Adrenal gland (tissue), 12 donors: ENCODE measurements around the gene COL15A1. TPM values are rescaled to one million over a fixed set of nuclear protein-coding genes. Genes with fewer than 3 reads are reported as not detected.

Source experiments
- DNase-seq, 7 donors: peaks; one replicate each; pipeline ENCODE4 v3.0.0-alpha.2; 2019 to 2020
- H3K27ac ChIP-seq, 5 donors: fragments of 200-600 bp; sonication (generic) in 4 of 5; 1 replicate in 3 of 5; 2 replicates in 2 of 5; pipeline versions ENCODE4 v1.5.1 to v1.8.0; 2016 to 2020; ENCODE audit warnings: mild to moderate bottlenecking in 1 of 5
- H3K27me3 ChIP-seq: fragments of 200-600 bp; 2 replicates; pipeline ENCODE4 v1.8.0; 2021
- H3K36me3 ChIP-seq, 2 donors: fragments of 200-600 bp; replicated peaks in 1 of 2; 1 replicate in 1 of 2; 2 replicates in 1 of 2; pipeline versions ENCODE4 v1.5.1 to v1.8.0; 2018 to 2022
- H3K4me1 ChIP-seq, 2 donors: fragments of 200-600 bp; replicated peaks in 1 of 2; 1 replicate in 1 of 2; 2 replicates in 1 of 2; pipeline versions ENCODE4 v1.5.1 to v1.8.0; 2018 to 2021
- H3K4me3 ChIP-seq, 4 donors: fragments of 200-600 bp; sonication (generic) in 3 of 4; one replicate each; pipeline ENCODE4 v1.5.1; 2016 to 2018
- H3K9me3 ChIP-seq, 3 donors: fragments of 200-600 bp; sonication (generic) in 1 of 3; replicated peaks in 1 of 3; 1 replicate in 2 of 3; 2 replicates in 1 of 3; pipeline versions ENCODE4 v1.5.1 to v1.8.0; 2016 to 2021
- POLR2A ChIP-seq, 2 donors: fragments of 450-650 bp; IDR thresholded peaks; one replicate each; pipeline ENCODE4 v1.6.1; 2017; ENCODE audit warnings: antibody characterized with exemption in 2 of 2, mild to moderate bottlenecking in 2 of 2, moderate library complexity in 1 of 2
- WGBS, 4 donors: extraction: QIAGEN DNeasy Blood & Tissue Kit in 2 of 4; methylation state at CpG; one replicate each; pipeline versions ENCODE4 v1.1.5 to v1.1.7; 2013 to 2017; 5-methylcytosine and 5-hydroxymethylcytosine counted together
- intact Hi-C, 2 donors: fragments of 100-400 bp; cut with DNase I; formaldehyde crosslinking; loops; one replicate each; pipeline versions ENCODE4 v1.14.1 to v1.15.0; 2022 to 2023
- polyA plus RNA-seq, 3 donors: library from polyadenylated mRNA; stranded (reverse); fragments of 200-250 nt in 2 of 3; fragments of 350-450 nt in 1 of 3; fragmentation: Illumina TruSeq in 1 of 3; extraction: RNeasy Lipid Tissue Mini Kit (QIAGEN cat#74804) in 1 of 3; gene quantifications; one replicate each; pipeline ENCODE4 v1.2.3, GENCODE V29; 2013 to 2014
- total RNA-seq, 9 donors: library from RNA; depleted of rRNA in 4 of 9; stranded (reverse); fragments of >200 nt in 4 of 9; fragments of 120-200 nt in 1 of 9; fragmentation: NEBNext Ultra II Directional in 1 of 9; extraction: Animal tissue kit (Norgen Biotek cat#: 25700) in 1 of 9; gene quantifications; one replicate each; pipeline versions ENCODE4 v1.1.0 to v1.2.4, GENCODE V29; 2013 to 2023
- TF ChIP-seq, protein P1 (sequence below), 6 experiments: fragments of 450-650 bp in 4 of 6; fragments of 200-600 bp in 2 of 6; sonication (generic) in 1 of 6; IDR thresholded peaks; 1 replicate in 5 of 6; 2 replicates in 1 of 6; pipeline versions ENCODE4 v1.5.1 to v1.8.0; 2016 to 2021; ENCODE audit warnings: antibody characterized with exemption in 6 of 6, mild to moderate bottlenecking in 2 of 6, moderate library complexity in 1 of 6
- donor health status: healthy with polysubstance abuse.
- donor health status: Bipolar disorder and iron deficiency.
- donor health status: DM: yes; HTN: yes; CAD: no.
- donor health status: DM: no; HTN: no; CAD: no.
- donor health status: DM: no; HTN: no; CAD: no.
- donor health status: DM: yes; HTN: yes; CAD: no.

Gene COL15A1
- total and polyA plus RNA-seq, 12 donors, result 34.8 to 320 (median 101) TPM

DNA sequence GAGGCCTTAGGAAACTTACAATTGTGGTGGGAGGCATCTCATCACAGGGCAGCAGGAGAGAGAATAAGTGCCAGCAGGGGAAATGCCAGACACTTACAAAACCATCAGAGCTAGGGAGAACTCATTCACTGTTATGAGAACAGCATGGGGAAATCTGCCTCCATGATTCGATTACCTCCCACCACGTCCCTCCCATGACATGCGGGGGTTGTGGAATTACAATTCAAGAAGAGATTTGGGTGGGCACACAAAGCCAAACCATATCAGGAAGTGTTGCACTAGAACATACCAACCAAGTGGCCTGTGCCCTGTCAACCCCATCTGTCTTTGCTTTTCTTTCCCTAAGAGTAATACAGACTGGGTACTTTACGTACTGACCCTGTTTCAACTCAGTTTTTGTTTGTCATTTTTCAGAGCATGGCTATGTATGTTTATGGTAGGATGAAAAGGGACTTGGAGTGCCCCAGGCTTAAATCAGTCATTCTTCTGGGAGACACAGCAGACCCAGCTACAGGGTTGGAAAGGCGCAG, 102.9 kb downstream of the COL15A1 start:
- Histone ChIP-seq H3K36me3 (peaks cover 0 to 47% of the 10 kb centered on the region in 2 donors), H3K27me3 (no peaks in the 10 kb centered on the region), H3K4me1 (peaks cover 0 to 27% of the 10 kb centered on the region in 2 donors), H3K9me3 (no peaks in the 10 kb centered on the region), H3K4me3 (no peak overlapping the region), H3K27ac (no peak overlapping the region)
- WGBS, 4 donors, result 87 to 96% (median 90%) methylated on average over 5 of the region's 5 CpGs
- no peak for DNase-seq
- no peak for TF ChIP-seq POLR2A (IDR thresholded peaks at IDR 0.05)
- TF ChIP-seq, protein P1, sequence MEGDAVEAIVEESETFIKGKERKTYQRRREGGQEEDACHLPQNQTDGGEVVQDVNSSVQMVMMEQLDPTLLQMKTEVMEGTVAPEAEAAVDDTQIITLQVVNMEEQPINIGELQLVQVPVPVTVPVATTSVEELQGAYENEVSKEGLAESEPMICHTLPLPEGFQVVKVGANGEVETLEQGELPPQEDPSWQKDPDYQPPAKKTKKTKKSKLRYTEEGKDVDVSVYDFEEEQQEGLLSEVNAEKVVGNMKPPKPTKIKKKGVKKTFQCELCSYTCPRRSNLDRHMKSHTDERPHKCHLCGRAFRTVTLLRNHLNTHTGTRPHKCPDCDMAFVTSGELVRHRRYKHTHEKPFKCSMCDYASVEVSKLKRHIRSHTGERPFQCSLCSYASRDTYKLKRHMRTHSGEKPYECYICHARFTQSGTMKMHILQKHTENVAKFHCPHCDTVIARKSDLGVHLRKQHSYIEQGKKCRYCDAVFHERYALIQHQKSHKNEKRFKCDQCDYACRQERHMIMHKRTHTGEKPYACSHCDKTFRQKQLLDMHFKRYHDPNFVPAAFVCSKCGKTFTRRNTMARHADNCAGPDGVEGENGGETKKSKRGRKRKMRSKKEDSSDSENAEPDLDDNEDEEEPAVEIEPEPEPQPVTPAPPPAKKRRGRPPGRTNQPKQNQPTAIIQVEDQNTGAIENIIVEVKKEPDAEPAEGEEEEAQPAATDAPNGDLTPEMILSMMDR (IDR thresholded peaks at IDR 0.05), result no peak
- intact Hi-C loops, result no loop called here

DNA sequence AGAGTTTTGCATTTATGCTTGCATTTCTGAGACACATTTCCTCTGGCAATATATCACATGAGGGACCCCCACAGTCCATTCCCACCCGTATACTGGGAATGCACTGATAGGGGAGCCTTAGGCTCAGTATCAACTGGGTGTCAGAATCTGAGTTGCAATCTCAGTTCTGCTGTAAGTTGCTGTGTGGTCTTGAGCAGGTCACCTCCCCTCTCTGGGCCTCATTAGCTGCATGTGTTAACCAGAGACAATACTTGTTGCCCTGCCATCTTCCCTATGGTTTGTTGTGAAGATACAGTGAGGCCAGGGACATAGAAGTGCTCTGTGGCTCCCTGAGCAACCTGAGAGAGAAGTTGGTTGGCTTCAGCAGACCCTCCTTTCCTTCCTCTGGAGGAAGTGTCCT, 105.5 kb downstream of the COL15A1 start:
- Histone ChIP-seq H3K4me3 (no peak overlapping the region), H3K36me3 (peaks cover 0 to 39% of the 10 kb centered on the region in 2 donors), H3K27ac (peak overlapping the region in 2 of 5 donors; percentile 53 to 69), H3K27me3 (no peaks in the 10 kb centered on the region), H3K9me3 (no peaks in the 10 kb centered on the region), H3K4me1 (peaks cover 0 to 32% of the 10 kb centered on the region in 2 donors)
- intact Hi-C loops, result no loop called here
- WGBS, 4 donors, result 57 to 88% (median 68%) methylated on average over 1 of the region's 1 CpG
- DNase-seq, result no peak
- TF ChIP-seq, protein P1 (IDR thresholded peaks at IDR 0.05), result no peak
- no peak for TF ChIP-seq POLR2A (IDR thresholded peaks at IDR 0.05)

DNA sequence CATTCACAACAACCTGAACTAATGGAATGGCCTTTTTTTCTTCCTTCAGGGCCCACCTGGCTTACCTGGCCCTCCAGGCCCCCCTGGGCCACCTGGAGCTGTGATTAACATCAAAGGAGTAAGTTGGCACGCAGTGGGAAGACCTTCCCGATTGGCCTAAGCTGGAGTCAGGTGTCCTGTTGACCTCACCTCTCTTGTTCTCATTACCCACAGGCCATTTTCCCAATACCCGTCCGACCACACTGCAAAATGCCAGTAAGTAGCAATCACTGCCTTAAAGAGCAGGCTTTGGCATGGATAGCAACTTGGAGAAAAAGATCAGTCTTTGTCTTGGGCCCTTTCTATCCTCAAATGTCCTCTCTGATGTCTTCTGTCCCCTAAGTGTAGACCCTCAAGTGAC, 105.9 kb downstream of the COL15A1 start:
- no peak for DNase-seq
- Histone ChIP-seq H3K4me1 (peaks cover 0 to 32% of the 10 kb centered on the region in 2 donors), H3K36me3 (peaks cover 0 to 35% of the 10 kb centered on the region in 2 donors), H3K27ac (peak overlapping the region in 2 of 5 donors; percentile 53 to 69), H3K27me3 (no peaks in the 10 kb centered on the region), H3K4me3 (no peak overlapping the region), H3K9me3 (no peaks in the 10 kb centered on the region)
- TF ChIP-seq, protein P1 (IDR thresholded peaks at IDR 0.05), result no peak
- no peak for TF ChIP-seq POLR2A (IDR thresholded peaks at IDR 0.05)
- WGBS, 4 donors, result 57 to 68% (median 64%) methylated on average over 4 of the region's 4 CpGs
- intact Hi-C loops, result no loop called here

DNA sequence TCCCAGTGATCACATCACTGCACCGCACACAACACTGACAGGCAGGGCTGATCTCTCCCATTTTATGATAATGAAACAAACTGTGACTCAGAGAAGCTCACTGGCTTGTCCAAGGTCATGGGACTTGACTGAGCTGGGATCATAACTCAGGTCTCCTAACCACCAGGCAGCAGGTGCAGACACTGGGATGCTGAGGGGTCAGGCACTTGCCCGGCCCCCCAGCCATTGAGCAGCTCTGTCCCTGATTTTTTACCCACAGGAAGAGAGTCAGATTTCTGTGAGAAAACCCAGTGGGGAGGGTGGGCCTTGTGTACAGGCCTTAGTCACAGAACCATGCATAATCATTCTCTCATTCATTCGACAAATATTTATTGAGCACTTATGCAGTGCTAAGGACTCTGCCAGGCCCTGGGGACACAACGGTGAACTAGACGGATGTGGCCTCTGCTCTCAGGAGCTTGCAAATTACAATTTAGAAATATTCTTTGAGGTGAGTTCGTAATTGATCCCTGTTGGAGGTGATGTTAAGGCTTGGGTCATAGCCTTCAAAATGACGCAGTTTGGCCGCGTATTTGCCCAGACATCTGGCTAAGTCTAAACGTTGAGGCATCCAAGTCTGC, 106.7 kb downstream of the COL15A1 start:
- H3K27ac ChIP-seq, result peak overlapping the region in 2 of 5 donors; percentile 29 to 69
- intact Hi-C loops, result no loop called here
- H3K4me3 ChIP-seq, result no peak overlapping the region
- DNase-seq, result peak in 6 of 7 donors; percentile 38 to 70 (median 62)
- H3K27me3 ChIP-seq, result no peaks in the 10 kb centered on the region
- H3K36me3 ChIP-seq, result peaks cover 0 to 37% of the 10 kb centered on the region in 2 donors
- H3K4me1 ChIP-seq, result peaks cover 0 to 35% of the 10 kb centered on the region in 2 donors
- TF ChIP-seq POLR2A (IDR thresholded peaks at IDR 0.05), result peak in 1 of 2 donors; percentile 39
- TF ChIP-seq, protein P1 (IDR thresholded peaks at IDR 0.05), result no peak
- 64 to 74% (median 69%) methylated on average over 9 to 10 of the region's 10 CpGs for WGBS, 4 donors
- H3K9me3 ChIP-seq, result no peaks in the 10 kb centered on the region
